Loucy (cell line): ENCODE results near the gene ADD2.

Source experiments
- CTCF ChIP-seq: fragments of 200-600 bp; sonication (generic); conservative IDR thresholded peaks from 2 replicates; pipeline ENCODE4 v1.5.1; 2014; ENCODE audit warnings: mild to moderate bottlenecking, antibody characterized with exemption, low read length
- EZH2phosphoT487 ChIP-seq: fragments of 200-600 bp; IDR thresholded peaks from 2 replicates; pipeline ENCODE4 v1.6.1; 2018; ENCODE audit warnings: antibody characterized with exemption, mild to moderate bottlenecking, moderate library complexity, borderline replicate concordance

GRCh38 chr2:70613521-70613920 is 154.5 kb downstream of the ADD2 start:
- TF ChIP-seq CTCF (no peak), EZH2phosphoT487 (no peak)
